AG09319 (cell line): ENCODE data around the gene UBE2D1.

Experiments
- DNase-seq: peaks from one replicate; pipeline ENCODE4 v3.0.0-alpha.2; 2010; ENCODE audit warnings: low read depth; ENCODE audit errors: extremely low read depth
- TF ChIP-seq, protein P1 (sequence below): IDR thresholded peaks from 2 replicates; pipeline ENCODE4 v1.5.1; 2011; ENCODE audit warnings: low read depth, mild to moderate bottlenecking, inconsistent platforms, low read length, moderate library complexity

Gene UBE2D1

DNA sequence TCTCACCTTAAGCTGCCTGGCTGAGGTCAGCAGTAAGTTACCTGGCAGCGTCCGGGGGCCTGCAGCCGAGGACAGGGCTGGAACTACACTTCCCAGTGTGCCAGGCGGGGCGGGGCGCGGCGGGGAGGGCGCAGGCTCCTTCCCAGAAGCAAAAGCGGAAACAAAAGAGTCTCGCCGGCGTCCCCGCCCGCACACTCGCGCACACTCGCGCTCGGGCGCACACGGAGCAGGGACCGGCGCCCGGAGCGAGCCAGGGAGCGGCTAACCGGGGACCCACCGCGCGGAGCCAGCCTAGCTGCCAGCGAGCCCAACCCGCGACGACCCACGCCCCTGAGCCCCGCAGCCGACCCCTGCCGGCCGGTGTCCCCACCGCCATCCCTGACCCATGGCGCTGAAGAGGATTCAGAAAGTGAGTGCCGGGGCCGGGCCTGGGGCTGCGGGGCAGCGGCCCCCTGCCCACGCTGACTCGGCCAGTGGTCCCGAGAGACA is at the start of gene UBE2D1:
Gene UBE2D1, plus strand, starts transcription at position 190 of the 489 bp plus-strand sequence. Its CDS starts 196 bp downstream, at position 386.
- DNase-seq: peak; percentile 23
- TF ChIP-seq, protein P1, sequence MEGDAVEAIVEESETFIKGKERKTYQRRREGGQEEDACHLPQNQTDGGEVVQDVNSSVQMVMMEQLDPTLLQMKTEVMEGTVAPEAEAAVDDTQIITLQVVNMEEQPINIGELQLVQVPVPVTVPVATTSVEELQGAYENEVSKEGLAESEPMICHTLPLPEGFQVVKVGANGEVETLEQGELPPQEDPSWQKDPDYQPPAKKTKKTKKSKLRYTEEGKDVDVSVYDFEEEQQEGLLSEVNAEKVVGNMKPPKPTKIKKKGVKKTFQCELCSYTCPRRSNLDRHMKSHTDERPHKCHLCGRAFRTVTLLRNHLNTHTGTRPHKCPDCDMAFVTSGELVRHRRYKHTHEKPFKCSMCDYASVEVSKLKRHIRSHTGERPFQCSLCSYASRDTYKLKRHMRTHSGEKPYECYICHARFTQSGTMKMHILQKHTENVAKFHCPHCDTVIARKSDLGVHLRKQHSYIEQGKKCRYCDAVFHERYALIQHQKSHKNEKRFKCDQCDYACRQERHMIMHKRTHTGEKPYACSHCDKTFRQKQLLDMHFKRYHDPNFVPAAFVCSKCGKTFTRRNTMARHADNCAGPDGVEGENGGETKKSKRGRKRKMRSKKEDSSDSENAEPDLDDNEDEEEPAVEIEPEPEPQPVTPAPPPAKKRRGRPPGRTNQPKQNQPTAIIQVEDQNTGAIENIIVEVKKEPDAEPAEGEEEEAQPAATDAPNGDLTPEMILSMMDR: no peak; the same call in 1 of the 2 replicates

DNA sequence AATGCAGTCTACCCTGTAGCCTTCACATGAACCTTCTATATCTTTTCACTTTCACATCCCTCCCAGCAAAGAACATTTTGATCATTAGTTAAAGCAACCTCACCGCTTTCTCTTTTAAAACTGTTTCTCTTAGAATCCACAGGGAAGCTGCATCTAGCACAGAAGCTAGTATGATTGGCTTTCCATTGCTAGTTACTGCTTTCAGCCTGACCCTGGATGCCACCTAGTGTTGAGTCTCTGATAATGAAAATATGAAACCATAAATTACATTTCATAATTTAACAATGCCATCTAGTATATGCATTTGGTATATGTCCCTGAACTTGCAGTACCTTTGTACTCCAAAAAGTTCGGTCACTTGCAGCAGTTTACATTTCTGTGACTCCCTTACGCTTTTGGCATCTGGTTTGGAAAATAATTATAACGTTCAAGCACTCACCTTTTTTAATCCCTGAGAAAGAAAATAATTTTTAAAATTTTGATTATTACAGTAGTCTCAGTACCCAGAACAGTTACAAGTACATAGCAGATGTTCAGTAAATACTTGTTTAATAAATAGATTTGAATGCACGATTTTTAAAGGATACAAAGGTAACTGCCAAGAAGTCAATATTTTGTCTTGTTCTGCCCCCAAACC is 43.1 kb upstream of the UBE2D1 start:
- DNase-seq: no peak
- TF ChIP-seq, protein P1: peak; percentile 76

DNA sequence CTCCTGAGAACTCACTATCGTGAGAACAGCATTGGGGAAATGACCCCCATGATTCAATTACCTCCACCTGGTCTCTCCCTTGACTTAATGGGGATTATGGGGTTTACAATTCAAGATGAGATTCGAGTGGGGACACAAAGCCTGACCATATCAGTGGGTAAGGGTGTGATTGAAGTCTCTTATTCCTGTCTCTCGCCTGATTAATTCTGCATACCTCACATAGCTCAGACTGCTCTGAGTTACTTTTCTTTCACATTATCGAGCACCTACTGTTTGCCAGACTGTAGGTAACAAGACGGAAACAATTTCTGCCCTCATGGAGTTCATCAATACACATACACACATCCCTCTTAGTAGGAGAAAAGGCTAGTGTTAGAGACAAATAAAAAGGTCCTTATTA is 40.8 kb upstream of the UBE2D1 start:
- TF ChIP-seq, protein P1: no peak
- DNase-seq: no peak

DNA sequence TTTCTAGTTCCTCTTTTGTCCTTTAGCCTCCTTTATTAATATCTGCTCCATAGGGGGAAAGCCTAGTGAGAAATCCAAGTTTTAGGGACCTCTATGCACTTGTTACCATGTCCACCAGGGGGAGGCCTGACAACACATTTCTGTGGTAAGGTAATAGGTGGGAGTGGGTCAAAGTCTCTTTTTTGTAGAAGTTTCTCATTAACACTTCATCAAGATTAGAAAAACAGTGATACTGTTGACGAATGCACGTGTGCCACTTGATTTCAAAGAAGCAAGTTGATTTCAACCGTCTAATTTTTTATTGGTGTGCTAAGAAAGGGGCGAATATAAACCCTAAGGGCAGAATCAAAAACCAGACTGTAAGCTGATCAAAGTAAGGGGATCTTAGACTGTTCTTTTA is 35.2 kb upstream of the UBE2D1 start:
- TF ChIP-seq, protein P1: peak; percentile 86
- DNase-seq: no peak

DNA sequence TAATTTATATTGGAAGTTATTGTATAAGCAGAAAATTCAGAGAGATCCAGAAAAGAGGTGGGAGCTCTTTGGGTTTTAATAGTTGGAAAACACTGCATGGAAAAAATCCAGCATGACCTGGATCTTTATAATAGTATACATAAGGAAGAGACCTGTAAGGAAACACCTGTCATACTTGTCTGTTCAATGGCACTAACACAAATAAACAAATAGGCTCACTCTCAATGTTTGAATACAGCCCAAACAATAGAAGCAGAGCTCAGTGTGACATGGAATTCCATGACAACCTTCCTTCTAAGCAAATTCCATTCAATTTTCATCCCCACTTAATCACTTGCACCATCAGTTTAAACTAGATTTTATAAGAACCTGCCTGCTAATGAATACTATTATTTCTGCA is 34.1 kb upstream of the UBE2D1 start:
- TF ChIP-seq, protein P1: no peak
- no peak for DNase-seq

DNA sequence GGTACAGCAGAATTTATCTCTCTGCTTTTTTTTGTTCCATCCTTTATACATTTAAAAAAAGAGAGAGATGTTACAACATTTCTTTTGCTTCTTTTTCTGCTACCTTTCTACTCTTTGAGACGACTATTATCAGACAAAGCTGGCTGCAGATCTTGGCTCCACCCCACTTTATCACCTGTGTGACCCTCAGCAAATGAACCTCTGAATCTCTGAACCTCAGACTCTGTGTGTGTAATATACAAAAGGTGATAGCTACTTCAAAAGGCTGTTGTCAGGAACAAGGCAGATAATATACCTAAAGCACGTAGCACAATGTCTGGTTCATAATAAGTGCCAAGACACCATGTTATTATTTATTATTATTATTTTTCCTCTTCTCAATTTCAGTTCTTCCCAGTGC is 32.6 kb upstream of the UBE2D1 start:
- TF ChIP-seq, protein P1: no peak
- no peak for DNase-seq

DNA sequence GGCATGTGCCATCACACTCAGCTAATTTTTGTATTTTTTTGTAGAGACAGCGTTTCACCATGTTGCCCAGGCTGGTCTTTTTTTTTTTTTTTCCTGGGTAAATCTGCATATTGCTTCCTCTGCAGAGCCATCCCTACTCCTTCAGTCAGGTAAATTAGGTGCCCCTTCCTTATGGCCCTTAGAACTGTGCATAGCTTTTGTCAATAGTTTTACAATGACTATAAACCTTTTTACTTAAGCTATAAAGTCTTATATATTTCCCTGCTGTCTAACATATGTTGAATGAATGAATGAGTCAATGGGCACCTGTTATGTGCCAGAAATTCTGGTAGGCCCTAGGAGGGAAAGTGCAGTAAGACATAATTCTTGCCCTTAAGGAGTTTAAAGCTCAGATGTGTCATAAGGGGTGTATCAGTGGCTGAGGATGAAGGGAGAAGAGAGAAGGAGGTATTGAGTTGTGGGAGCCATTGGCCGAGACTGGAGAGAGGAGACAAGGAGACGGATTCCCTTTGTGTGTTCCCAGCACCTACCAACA is 30.6 kb upstream of the UBE2D1 start:
- DNase-seq: no peak
- TF ChIP-seq, protein P1: no peak
